ENCODE data around the gene RACK1. TPM values are rescaled to one million over a fixed set of nuclear protein-coding genes. Genes with fewer than 3 reads are reported as not detected.

RACK1 gene
- total RNA-seq, 4 donors from 2014 or later: 1,928 to 2,385 (median 2,165) TPM

DNA sequence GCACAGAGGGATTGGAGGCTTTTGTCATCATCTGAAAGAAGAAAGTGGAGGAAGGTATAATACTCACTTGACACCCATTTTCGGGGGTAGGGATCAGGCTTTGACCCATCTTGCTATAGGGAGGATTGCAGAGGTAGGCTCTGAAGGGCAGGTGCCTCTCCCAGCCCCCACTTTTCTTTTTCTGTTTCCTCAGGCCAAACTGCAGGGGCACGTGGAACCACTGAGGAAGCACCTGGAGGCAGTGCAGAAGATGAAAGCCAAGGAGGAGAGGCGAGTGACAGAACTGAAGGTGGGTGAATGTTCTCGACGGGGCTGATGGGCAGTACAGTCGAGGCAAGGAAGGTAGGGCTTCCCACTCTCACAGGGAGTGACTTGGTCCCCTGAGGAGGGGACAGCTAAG lies 13.2 kb downstream of the RACK1 start:
- TF ChIP-seq CTCF (IDR thresholded peaks at IDR 0.05): no peak
- no peak for ATAC-seq (ENCODE audit: low FRiP score)
- DNase-seq (ENCODE audit: low spot score): no peak

- TF ChIP-seq CTCF (IDR thresholded peaks at IDR 0.05): no peak
- no peak for DNase-seq (ENCODE audit: low spot score)
Observed at GRCh38 chr5:181229996-181230395, 13.7 kb downstream of the RACK1 start.

DNA sequence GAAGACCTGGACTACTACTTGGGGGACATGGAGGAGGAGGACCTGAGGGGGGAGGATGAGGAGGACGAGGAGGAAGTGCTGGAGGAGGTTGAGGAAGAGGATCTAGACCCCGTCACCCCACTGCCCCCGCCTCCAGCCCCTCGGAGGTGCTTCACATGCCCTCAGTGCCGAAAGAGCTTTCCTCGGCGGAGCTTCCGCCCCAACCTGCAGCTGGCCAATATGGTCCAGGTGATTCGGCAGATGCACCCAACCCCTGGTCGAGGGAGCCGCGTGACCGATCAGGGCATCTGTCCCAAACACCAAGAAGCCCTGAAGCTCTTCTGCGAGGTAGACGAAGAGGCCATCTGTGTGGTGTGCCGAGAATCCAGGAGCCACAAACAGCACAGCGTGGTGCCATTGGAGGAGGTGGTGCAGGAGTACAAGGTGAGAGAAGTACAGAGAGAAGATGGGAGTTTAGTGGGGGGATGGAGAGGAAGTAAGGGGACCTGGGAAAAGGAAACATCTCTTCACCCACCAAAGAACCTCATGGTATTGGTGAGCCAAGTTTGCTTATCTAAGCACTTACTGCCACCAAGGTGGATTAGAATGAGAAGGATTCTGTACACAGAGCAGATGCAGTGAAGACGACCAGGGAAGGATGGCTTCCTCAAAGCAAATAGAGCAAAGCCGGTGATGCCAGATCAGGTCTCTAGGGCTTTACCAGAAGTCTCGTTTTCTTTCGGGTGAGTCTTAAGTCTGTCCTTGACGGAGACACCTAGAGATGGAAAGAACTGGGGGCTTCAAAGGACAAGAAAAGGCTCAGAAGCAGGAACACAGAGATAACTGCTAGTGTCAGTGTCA lies 19.1 kb downstream of the RACK1 start:
- no peak for TF ChIP-seq CTCF (IDR thresholded peaks at IDR 0.05)
- ATAC-seq (ENCODE audit: low FRiP score): no peak
- no peak for DNase-seq (ENCODE audit: low spot score)

More at GRCh38 chr5:181229996-181230395, 13.7 kb downstream of the RACK1 start:
- ATAC-seq (ENCODE audit: low FRiP score): no peak

DNA sequence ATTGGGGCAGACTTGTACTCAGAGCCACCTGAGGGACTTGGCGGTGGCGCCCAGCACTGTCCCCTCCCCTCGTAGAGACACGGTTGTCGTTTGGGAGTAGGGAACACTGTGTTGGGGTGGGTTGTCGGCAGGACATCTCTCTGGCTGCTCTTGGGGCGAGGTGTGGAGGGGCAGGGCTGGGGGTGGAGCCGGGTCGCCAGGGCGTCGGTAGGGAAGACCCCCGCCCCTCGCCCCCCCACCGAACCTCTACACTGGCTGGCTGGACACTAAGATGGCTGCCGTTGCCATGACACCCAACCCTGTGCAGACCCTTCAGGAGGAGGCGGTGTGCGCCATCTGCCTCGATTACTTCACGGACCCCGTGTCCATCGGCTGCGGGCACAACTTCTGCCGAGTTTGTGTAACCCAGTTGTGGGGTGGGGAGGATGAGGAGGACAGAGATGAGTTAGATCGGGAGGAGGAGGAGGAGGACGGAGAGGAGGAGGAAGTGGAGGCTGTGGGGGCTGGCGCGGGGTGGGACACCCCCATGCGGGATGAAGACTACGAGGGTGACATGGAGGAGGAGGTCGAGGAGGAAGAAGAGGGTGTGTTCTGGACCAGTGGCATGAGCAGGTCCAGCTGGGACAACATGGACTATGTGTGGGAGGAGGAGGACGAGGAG lies 19.8 kb downstream of the RACK1 start:
- DNase-seq (ENCODE audit: low spot score) (no peak), ATAC-seq (ENCODE audit: low FRiP score) (no peak)
- no peak for TF ChIP-seq CTCF (IDR thresholded peaks at IDR 0.05)

- peak; percentile 75 for DNase-seq (ENCODE audit: low spot score)
- ATAC-seq (ENCODE audit: low FRiP score): peak; percentile 90
- TF ChIP-seq CTCF (IDR thresholded peaks at IDR 0.05): no peak
Observed at GRCh38 chr5:181223058-181223728, 20.5 kb downstream of the RACK1 start, which contains the start of gene TRIM41. Gene TRIM41, plus strand, starts transcription at chr5:181223281. Its CDS starts 719 bp downstream, at chr5:181224000.

DNA sequence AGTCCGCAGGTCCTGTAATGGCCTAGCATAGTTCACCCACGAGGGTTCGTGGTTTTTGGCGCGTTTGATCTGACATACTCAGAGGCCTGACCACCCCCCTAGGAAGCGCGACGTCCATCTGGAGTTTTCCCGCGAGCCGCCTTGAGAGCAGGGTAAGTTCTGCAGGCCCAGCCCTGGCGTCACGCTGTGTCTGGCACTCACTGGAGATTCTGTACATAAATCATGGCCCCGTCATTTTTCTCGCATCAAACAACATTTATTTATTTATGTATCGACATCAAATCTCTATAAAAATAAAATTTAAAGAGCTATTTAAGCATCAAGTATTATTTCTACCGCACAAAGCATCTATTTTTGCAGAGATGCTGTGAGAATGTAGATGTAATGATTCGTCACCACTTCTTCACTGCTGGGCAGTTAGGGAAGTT lies 21.1 kb downstream of the RACK1 start:
- ATAC-seq (ENCODE audit: low FRiP score) (no peak), DNase-seq (ENCODE audit: low spot score) (no peak)
- TF ChIP-seq CTCF (IDR thresholded peaks at IDR 0.05): peak in 1 of 3 donors; percentile 1

Measured in omental fat pad (tissue), 4 donors.